DMS153 treated with DMSO at 0.1 percent for 48 hours (cell line): Measurements from ENCODE around the gene ATP2C2.

ENCODE experiments used
- DNase-seq: peaks from one replicate; lab custom pipeline; 2025; ENCODE audit not compliant: unreplicated experiment; lab: John Stamatoyannopoulos, UW

The ATP2C2 gene

GRCh38 chr16:84465154-84465553 is 96.8 kb downstream of the ATP2C2 start:
- no peak for DNase-seq

- DNase-seq: no peak
Observed at GRCh38 chr16:84466692-84467091, 98.4 kb downstream of the ATP2C2 start.

GRCh38 chr16:84467256-84467655 is 98.9 kb downstream of the ATP2C2 start:
- no peak for DNase-seq

- no peak for DNase-seq
Observed at GRCh38 chr16:84467709-84468108, 99.4 kb downstream of the ATP2C2 start.

- no peak for DNase-seq
Observed at GRCh38 chr16:84471316-84471715, 103.0 kb downstream of the ATP2C2 start.

- no peak for DNase-seq
Observed at GRCh38 chr16:84471966-84472365, 103.6 kb downstream of the ATP2C2 start.

- DNase-seq: no peak
Observed at GRCh38 chr16:84475643-84476240, 107.4 kb downstream of the ATP2C2 start.

GRCh38 chr16:84476401-84476800 is 108.1 kb downstream of the ATP2C2 start:
- no peak for DNase-seq

- no peak for DNase-seq
Observed at GRCh38 chr16:84477661-84478060, 109.3 kb downstream of the ATP2C2 start.

GRCh38 chr16:84478172-84478947 is 110.0 kb downstream of the ATP2C2 start:
- no peak for DNase-seq

- no peak for DNase-seq
Observed at GRCh38 chr16:84479716-84480450, 111.5 kb downstream of the ATP2C2 start.

- no peak for DNase-seq
Observed at GRCh38 chr16:84481051-84481735, 112.9 kb downstream of the ATP2C2 start.

GRCh38 chr16:84482001-84482891 is 113.9 kb downstream of the ATP2C2 start:
- DNase-seq: no peak

- DNase-seq: no peak
Observed at GRCh38 chr16:84482951-84483881, 114.9 kb downstream of the ATP2C2 start.

GRCh38 chr16:84483882-84484565 is 115.7 kb downstream of the ATP2C2 start:
- DNase-seq: no peak

GRCh38 chr16:84484579-84485254 is 116.4 kb downstream of the ATP2C2 start:
- DNase-seq: no peak

- no peak for DNase-seq
Observed at GRCh38 chr16:84485255-84486010, 117.1 kb downstream of the ATP2C2 start.

- no peak for DNase-seq
Observed at GRCh38 chr16:84486126-84486525, 117.8 kb downstream of the ATP2C2 start.
